GM23338 (cell line): ENCODE measurements around the gene YES1.

Experiments
- CREB1 ChIP-seq: fragments of 250-450 bp; sonication (Bioruptor Pico); IDR thresholded peaks from 2 replicates; pipeline ENCODE4 v1.5.0; 2020; ENCODE audit warnings: low read depth, mild to moderate bottlenecking, moderate library complexity
- CTCF ChIP-seq, 2 experiments: fragments of 200-600 bp in 1 of 2; sonication (generic) in 1 of 2; conservative IDR thresholded peaks; 2 replicates each; pipeline versions ENCODE4 v1.5.1 to v1.6.1; 2016 to 2017; ENCODE audit warnings: antibody characterized with exemption in 2 of 2, low read depth in 2 of 2, mild to moderate bottlenecking in 2 of 2, moderate library complexity in 1 of 2
- EZH2 ChIP-seq: fragments of 200-600 bp; sonication (generic); IDR thresholded peaks from one replicate; pipeline ENCODE4 v1.8.0; 2017; ENCODE audit warnings: antibody characterized with exemption, mild to moderate bottlenecking, low read depth; ENCODE audit not compliant: unreplicated experiment
- EZH2phosphoT487 ChIP-seq: fragments of 200-600 bp; sonication (generic); IDR thresholded peaks from one replicate; pipeline ENCODE4 v1.8.1; 2018; ENCODE audit warnings: antibody characterized with exemption; ENCODE audit not compliant: unreplicated experiment
- JUNB ChIP-seq: IDR thresholded peaks from one replicate; pipeline ENCODE4 v1.6.1; 2016; ENCODE audit warnings: antibody characterized with exemption; ENCODE audit not compliant: unreplicated experiment
- POLR2AphosphoS5 ChIP-seq: IDR thresholded peaks from 2 replicates; pipeline ENCODE4 v1.6.1; 2016; ENCODE audit warnings: antibody characterized with exemption, low read depth
- REST ChIP-seq: IDR thresholded peaks from one replicate; pipeline ENCODE4 v1.6.1; 2018; ENCODE audit warnings: antibody characterized with exemption; ENCODE audit not compliant: unreplicated experiment
- ZNF462 ChIP-seq: fragments of 250-450 bp; sonication (Bioruptor Pico); IDR thresholded peaks from 2 replicates; pipeline ENCODE4 v1.5.0; 2020; ENCODE audit warnings: mild to moderate bottlenecking, moderate library complexity

- TF ChIP-seq POLR2AphosphoS5: no peak
- TF ChIP-seq EZH2: no peak
- TF ChIP-seq CTCF (conservative IDR thresholded peaks at IDR 0.05; ENCODE audit: low read depth in 2 of 2): peak; percentile 43 to 76
- no peak for TF ChIP-seq CREB1 (CRISPR knock-in tag)
- no peak for TF ChIP-seq JUNB
- TF ChIP-seq EZH2phosphoT487: no peak
- no peak for TF ChIP-seq REST
- no peak for TF ChIP-seq ZNF462 (CRISPR knock-in tag)
Observed at GRCh38 chr18:814300-815084, 2.5 kb upstream of the YES1 start.
